ENCODE data around the gene ARHGEF16. TPM values are rescaled to one million over a fixed set of nuclear protein-coding genes. Genes with fewer than 3 reads are reported as not detected.

Gene ARHGEF16
- polyA plus RNA-seq, 1 experiment = not detected

DNA sequence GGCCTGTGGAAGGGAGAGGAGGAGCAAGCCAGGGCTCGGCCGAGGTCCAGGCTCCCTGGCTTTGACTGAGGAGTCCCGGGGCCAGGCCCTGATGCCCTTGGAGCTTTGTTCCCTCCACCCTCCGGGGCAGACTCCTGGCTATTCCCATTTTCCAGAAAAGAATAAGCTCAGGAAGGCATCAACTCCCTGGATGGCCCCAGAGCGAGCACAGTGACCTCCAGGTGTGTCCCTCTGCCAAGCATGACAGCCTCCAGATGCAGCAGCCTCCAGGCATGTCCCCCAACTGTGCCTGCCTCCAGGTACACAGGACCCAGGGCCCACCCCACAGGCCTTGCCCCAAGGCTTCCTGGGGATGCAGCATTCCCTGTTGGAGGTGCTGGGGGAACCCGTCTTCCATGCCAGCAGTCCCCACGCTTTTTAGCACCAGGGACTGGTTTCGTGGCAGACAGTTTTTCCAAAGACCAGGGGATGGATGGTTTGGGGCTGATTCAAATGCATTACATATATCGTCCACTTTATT, 15.7 kb upstream of the ARHGEF16 start:
- DNase-seq (ENCODE audit: low read depth, low spot score) = no peak
- TF ChIP-seq, protein P1, sequence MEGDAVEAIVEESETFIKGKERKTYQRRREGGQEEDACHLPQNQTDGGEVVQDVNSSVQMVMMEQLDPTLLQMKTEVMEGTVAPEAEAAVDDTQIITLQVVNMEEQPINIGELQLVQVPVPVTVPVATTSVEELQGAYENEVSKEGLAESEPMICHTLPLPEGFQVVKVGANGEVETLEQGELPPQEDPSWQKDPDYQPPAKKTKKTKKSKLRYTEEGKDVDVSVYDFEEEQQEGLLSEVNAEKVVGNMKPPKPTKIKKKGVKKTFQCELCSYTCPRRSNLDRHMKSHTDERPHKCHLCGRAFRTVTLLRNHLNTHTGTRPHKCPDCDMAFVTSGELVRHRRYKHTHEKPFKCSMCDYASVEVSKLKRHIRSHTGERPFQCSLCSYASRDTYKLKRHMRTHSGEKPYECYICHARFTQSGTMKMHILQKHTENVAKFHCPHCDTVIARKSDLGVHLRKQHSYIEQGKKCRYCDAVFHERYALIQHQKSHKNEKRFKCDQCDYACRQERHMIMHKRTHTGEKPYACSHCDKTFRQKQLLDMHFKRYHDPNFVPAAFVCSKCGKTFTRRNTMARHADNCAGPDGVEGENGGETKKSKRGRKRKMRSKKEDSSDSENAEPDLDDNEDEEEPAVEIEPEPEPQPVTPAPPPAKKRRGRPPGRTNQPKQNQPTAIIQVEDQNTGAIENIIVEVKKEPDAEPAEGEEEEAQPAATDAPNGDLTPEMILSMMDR (IDR thresholded peaks at IDR 0.05; ENCODE audit: low read depth, low read length) = no peak
- peaks cover 15% of the 10 kb centered on the region for H3K27me3 ChIP-seq (ENCODE audit: control insufficient read depth, insufficient read depth, low read length)
- H3K27ac ChIP-seq (ENCODE audit: low read depth, low read length) = no peak overlapping the region
- H3K4me3 ChIP-seq (ENCODE audit: low read depth, low read length) = no peak overlapping the region
- ChIA-PET POLR2A (no interaction called here), CTCF (no interaction called here)
- peaks cover 10% of the 10 kb centered on the region; the same call in 1 of the 2 replicates for H3K9me3 ChIP-seq (ENCODE audit: control insufficient read depth, insufficient read depth, low read length)

DNA sequence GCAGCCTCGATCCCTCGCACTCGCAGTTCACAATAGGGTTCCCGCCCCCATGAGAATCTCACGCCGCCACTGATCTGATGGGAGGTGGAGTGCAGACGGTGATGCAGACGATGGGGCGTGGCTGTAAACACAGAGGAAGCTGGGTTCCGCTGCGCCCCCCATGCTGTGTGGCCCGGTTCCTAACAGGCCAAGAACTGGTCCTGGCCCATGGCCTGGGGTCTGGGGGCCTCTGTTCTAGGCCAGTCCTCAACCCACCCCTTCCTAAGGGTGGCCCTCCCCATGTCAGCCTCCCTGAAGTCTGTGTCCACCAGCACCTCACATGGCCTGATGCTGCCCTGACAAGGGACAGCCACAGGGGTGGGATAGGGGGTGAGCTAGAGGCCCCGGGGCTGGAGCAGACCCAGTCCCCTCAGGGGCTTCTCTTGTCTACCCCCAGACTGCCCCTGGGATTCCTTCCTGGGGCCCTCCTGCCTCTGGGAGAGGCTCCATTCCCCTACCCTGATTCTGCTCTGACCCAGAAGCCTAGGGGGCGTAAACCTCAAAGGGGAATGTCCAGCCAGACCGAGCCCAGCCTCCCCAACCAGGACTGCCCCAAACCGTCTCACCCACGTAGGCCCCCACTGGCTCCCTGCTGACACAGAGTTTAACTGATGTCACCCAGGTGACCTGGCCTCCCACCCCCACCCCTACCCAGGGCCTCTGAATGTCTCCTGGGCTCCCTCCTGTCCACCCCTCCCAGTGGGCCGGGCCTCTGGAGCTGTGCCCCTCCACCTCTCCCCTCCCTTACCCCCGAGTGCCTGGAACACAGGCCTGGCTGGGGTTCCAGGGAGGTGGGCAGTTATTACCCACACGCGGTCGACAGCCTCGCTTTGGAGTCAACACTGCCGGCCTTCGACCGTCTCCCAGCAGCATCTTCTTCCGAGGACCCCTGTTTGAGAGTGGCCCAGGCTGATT, 14.8 kb upstream of the ARHGEF16 start:
- TF ChIP-seq, protein P1 (IDR thresholded peaks at IDR 0.05; ENCODE audit: low read depth, low read length) = no peak
- POLR2A ChIA-PET = no interaction called here
- DNase-seq (ENCODE audit: low read depth, low spot score) = no peak
- H3K4me3 ChIP-seq (ENCODE audit: low read depth, low read length) = no peak overlapping the region
- peaks cover 15% of the 10 kb centered on the region for H3K27me3 ChIP-seq (ENCODE audit: control insufficient read depth, insufficient read depth, low read length)
- H3K27ac ChIP-seq (ENCODE audit: low read depth, low read length) = no peak overlapping the region
- peaks cover 10% of the 10 kb centered on the region; the same call in 1 of the 2 replicates for H3K9me3 ChIP-seq (ENCODE audit: control insufficient read depth, insufficient read depth, low read length)
- CTCF ChIA-PET = interaction anchor here (2.6 kb wide), 1 partner anchor 13 kb away, joined by 9 read pairs; no protein-coding TSS in a partner anchor

DNA sequence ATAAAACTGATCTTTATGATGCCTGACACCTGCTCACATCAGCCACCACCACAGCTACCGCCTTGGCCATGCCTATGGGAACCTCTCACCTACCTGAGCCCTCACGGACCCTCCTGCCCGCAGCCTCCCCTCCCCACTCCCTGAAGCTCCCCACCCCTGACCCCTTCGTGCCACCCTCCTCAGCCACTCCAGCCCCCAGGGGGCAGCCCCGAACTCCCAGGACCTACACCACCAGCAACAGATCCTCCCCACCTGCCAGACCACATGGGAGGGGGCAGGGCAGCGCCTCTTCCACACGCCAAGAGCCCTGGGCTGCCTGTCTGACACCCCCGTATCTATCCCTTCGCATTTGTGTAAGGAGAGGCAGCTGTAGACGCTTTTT, 14.2 kb upstream of the ARHGEF16 start:
- POLR2A ChIA-PET = no interaction called here
- CTCF ChIA-PET = interaction anchor here (2.6 kb wide), 1 partner anchor 13 kb away, joined by 9 read pairs; no protein-coding TSS in a partner anchor
- Histone ChIP-seq H3K4me3 (ENCODE audit: low read depth, low read length) (no peak overlapping the region), H3K9me3 (ENCODE audit: control insufficient read depth, insufficient read depth, low read length) (peaks cover 10% of the 10 kb centered on the region; the same call in 1 of the 2 replicates), H3K27ac (ENCODE audit: low read depth, low read length) (no peak overlapping the region), H3K27me3 (ENCODE audit: control insufficient read depth, insufficient read depth, low read length) (peaks cover 18% of the 10 kb centered on the region)
- TF ChIP-seq, protein P1 (IDR thresholded peaks at IDR 0.05; ENCODE audit: low read depth, low read length) = no peak
- no peak for DNase-seq (ENCODE audit: low read depth, low spot score)

DNA sequence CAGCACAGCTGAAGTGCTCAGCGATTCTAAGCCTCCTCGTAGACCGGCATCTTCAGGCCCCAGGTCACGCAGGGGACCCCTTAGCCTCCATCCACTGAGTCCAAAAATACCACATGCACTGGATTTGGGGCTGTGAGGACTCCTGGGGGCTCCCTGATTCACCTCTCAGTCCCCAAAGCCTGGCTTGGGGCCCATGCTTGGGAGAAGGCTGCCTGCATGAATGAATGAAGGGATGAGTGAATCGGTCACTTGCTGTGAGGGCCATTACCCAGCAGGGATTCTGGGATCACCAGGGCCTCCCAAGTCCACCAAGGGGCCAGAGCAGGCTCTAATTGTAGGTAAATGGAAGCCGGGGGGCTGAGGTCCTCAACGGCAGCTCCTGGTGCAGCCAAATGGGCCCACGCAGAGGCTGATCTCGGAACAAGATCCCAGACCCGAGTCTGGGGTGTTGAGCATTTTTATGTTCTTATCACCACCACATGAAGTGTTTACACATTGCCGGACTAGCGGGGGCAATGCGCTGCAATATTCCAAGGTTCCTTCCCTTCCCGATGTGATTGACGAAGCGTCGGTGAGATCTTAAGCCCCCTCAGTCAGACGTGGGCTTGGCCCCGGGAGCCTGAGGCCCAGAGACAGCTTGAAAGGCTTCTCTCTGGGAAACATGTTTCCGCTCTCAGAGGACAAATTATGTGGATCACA, 13.6 kb upstream of the ARHGEF16 start:
- H3K27ac ChIP-seq (ENCODE audit: low read depth, low read length) = no peak overlapping the region
- no peak overlapping the region for H3K4me3 ChIP-seq (ENCODE audit: low read depth, low read length)
- H3K27me3 ChIP-seq (ENCODE audit: control insufficient read depth, insufficient read depth, low read length) = peaks cover 18% of the 10 kb centered on the region
- no peak for DNase-seq (ENCODE audit: low read depth, low spot score)
- CTCF ChIA-PET = interaction anchor here (2.6 kb wide), 1 partner anchor 12 kb away, joined by 9 read pairs; no protein-coding TSS in a partner anchor
- TF ChIP-seq, protein P1 (IDR thresholded peaks at IDR 0.05; ENCODE audit: low read depth, low read length) = no peak
- H3K9me3 ChIP-seq (ENCODE audit: control insufficient read depth, insufficient read depth, low read length) = peaks cover 10% of the 10 kb centered on the region; the same call in 1 of the 2 replicates
- POLR2A ChIA-PET = no interaction called here
